H9 (cell line): ENCODE data around the gene OLA1. TPM values are rescaled to one million over a fixed set of nuclear protein-coding genes. Genes with fewer than 3 reads are reported as not detected.

ENCODE experiments used
- DNase-seq: peaks from one replicate; pipeline ENCODE4 v3.0.0-alpha.2; 2017
- H2AFZ ChIP-seq: one replicate; pipeline ENCODE4 v1.6.1; 2013; ENCODE audit warnings: mild to moderate bottlenecking, low read length, control low read depth, moderate library complexity
- H2AK5ac ChIP-seq: 2 replicates; pipeline ENCODE4 v1.6.1; 2013; ENCODE audit warnings: low read length, control low read depth, mixed read lengths; ENCODE audit not compliant: insufficient read length
- H2BK120ac ChIP-seq: one replicate; pipeline ENCODE4 v1.6.1; 2013; ENCODE audit warnings: low read depth, mild to moderate bottlenecking, low read length, control low read depth, inconsistent platforms; ENCODE audit not compliant: poor library complexity, severe bottlenecking
- H2BK12ac ChIP-seq: 2 replicates; pipeline ENCODE4 v1.6.1; 2013; ENCODE audit warnings: low read length, control low read depth, mixed read lengths, low read depth; ENCODE audit not compliant: insufficient read length
- H2BK15ac ChIP-seq: 2 replicates; pipeline ENCODE4 v1.6.1; 2013; ENCODE audit warnings: low read depth, low read length, control low read depth
- H2BK20ac ChIP-seq: one replicate; pipeline ENCODE4 v1.6.1; 2013; ENCODE audit warnings: low read depth, mild to moderate bottlenecking, low read length, control low read depth, inconsistent platforms; ENCODE audit not compliant: poor library complexity, severe bottlenecking
- H2BK5ac ChIP-seq: 2 replicates; pipeline ENCODE4 v1.6.1; 2013; ENCODE audit warnings: low read length, control low read depth, mixed read lengths; ENCODE audit not compliant: insufficient read length
- H3K14ac ChIP-seq: 2 replicates; pipeline ENCODE4 v1.6.1; 2013; ENCODE audit warnings: low read length, control low read depth; ENCODE audit not compliant: insufficient read depth
- H3K18ac ChIP-seq: 2 replicates; pipeline ENCODE4 v1.6.1; 2013; ENCODE audit warnings: low read depth, mild to moderate bottlenecking, mixed read lengths, low read length, control low read depth; ENCODE audit not compliant: insufficient read length
- H3K23ac ChIP-seq: 2 replicates; pipeline ENCODE4 v1.6.1; 2013; ENCODE audit warnings: low read length, control low read depth, mixed read lengths, low read depth; ENCODE audit not compliant: insufficient read length
- H3K23me2 ChIP-seq: 2 replicates; pipeline ENCODE4 v1.6.1; 2013; ENCODE audit warnings: low read depth, mild to moderate bottlenecking, mixed read lengths, low read length, control low read depth; ENCODE audit not compliant: insufficient read length, poor library complexity, severe bottlenecking
- H3K27ac ChIP-seq: 2 replicates; pipeline ENCODE4 v1.5.1; 2013; ENCODE audit warnings: low read length, control low read depth, mixed read lengths, low read depth; ENCODE audit not compliant: insufficient read length
- H3K27me3 ChIP-seq: 2 replicates; pipeline ENCODE4 v1.6.1; 2013; ENCODE audit warnings: low read length, control low read depth, inconsistent platforms; ENCODE audit not compliant: insufficient read depth
- H3K4ac ChIP-seq: 2 replicates; pipeline ENCODE4 v1.6.1; 2013; ENCODE audit warnings: low read depth, mild to moderate bottlenecking, control low read depth, inconsistent platforms, low read length, moderate library complexity
- H3K4me1 ChIP-seq: 2 replicates; pipeline ENCODE4 v1.6.1; 2013; ENCODE audit warnings: low read length, control low read depth, inconsistent platforms; ENCODE audit not compliant: insufficient read depth
- H3K4me2 ChIP-seq: 2 replicates; pipeline ENCODE4 v1.6.1; 2013; ENCODE audit warnings: low read length, control low read depth, mixed read lengths; ENCODE audit not compliant: insufficient read length, insufficient read depth
- H3K56ac ChIP-seq: 2 replicates; pipeline ENCODE4 v1.6.1; 2013; ENCODE audit warnings: low read depth, mild to moderate bottlenecking, mixed read lengths, low read length, control low read depth; ENCODE audit not compliant: insufficient read length
- H3K79me1 ChIP-seq: 2 replicates; pipeline ENCODE4 v1.6.1; 2013; ENCODE audit warnings: low read depth, mild to moderate bottlenecking, moderate library complexity, low read length, control low read depth, inconsistent platforms; ENCODE audit not compliant: insufficient read depth, poor library complexity, severe bottlenecking
- H3K79me2 ChIP-seq: 2 replicates; pipeline ENCODE4 v1.6.1; 2013; ENCODE audit warnings: low read length, control low read depth, inconsistent platforms; ENCODE audit not compliant: insufficient read depth
- H3K9ac ChIP-seq: 2 replicates; pipeline ENCODE4 v1.6.1; 2013; ENCODE audit warnings: low read length, control low read depth, mixed read lengths; ENCODE audit not compliant: insufficient read length; ENCODE audit errors: extremely low read depth
- H3K9me3 ChIP-seq: one replicate; pipeline ENCODE4 v1.6.1; 2013; ENCODE audit warnings: low read depth, low read length, inconsistent platforms; ENCODE audit not compliant: control insufficient read depth
- H3T11ph ChIP-seq: one replicate; pipeline ENCODE4 v1.6.1; 2013; ENCODE audit warnings: mild to moderate bottlenecking, low read length, control low read depth, inconsistent platforms
- H4K20me1 ChIP-seq: one replicate; pipeline ENCODE4 v1.6.1; 2013; ENCODE audit not compliant: control insufficient read depth, insufficient read length, insufficient read depth
- H4K5ac ChIP-seq: 2 replicates; pipeline ENCODE4 v1.6.1; 2013; ENCODE audit warnings: low read depth, mild to moderate bottlenecking, mixed read lengths, low read length, control low read depth; ENCODE audit not compliant: insufficient read length
- H4K8ac ChIP-seq: replicated peaks from 2 replicates; pipeline ENCODE4 v1.6.1; 2013; ENCODE audit warnings: low read length, control low read depth, mixed read lengths, low read depth; ENCODE audit not compliant: insufficient read length
- H4K91ac ChIP-seq: 2 replicates; pipeline ENCODE4 v1.6.1; 2013; ENCODE audit warnings: low read depth, mild to moderate bottlenecking, moderate library complexity, mixed read lengths, low read length, control low read depth; ENCODE audit not compliant: insufficient read length
- H3K27ac Mint-ChIP-seq, 3 experiments: 2 replicates in 2 of 3; 3 replicates in 1 of 3; pipeline ENCODE4 v1.8.0; 2020 to 2021; ENCODE audit warnings: mixed read lengths in 3 of 3, mild to moderate bottlenecking in 1 of 3, moderate library complexity in 1 of 3
- H3K27me3 Mint-ChIP-seq: 2 replicates; pipeline ENCODE4 v1.8.0; 2021; ENCODE audit warnings: low read depth, mild to moderate bottlenecking, moderate library complexity, mixed read lengths
- H3K36me3 Mint-ChIP-seq, 3 experiments: 2 replicates in 2 of 3; 3 replicates in 1 of 3; pipeline ENCODE4 v1.8.0; 2020 to 2021; ENCODE audit warnings: low read depth in 3 of 3, mixed read lengths in 3 of 3; ENCODE audit not compliant: insufficient read depth in 1 of 3
- H3K4me1 Mint-ChIP-seq, 2 experiments: 2 replicates each; pipeline ENCODE4 v1.8.0; 2020; ENCODE audit warnings: mixed read lengths in 2 of 2
- H3K4me3 Mint-ChIP-seq, 2 experiments: 2 replicates in 1 of 2; 3 replicates in 1 of 2; pipeline ENCODE4 v1.8.0; 2020 to 2021; ENCODE audit warnings: mild to moderate bottlenecking in 2 of 2, mixed read lengths in 2 of 2, moderate library complexity in 1 of 2
- H3K9me3 Mint-ChIP-seq, 2 experiments: 2 replicates in 1 of 2; 3 replicates in 1 of 2; pipeline ENCODE4 v1.8.0; 2020; ENCODE audit warnings: mild to moderate bottlenecking in 2 of 2, mixed read lengths in 2 of 2, moderate library complexity in 1 of 2
- CTCF ChIP-seq: fragments of 200-600 bp; sonication (generic); conservative IDR thresholded peaks from 3 replicates; pipeline ENCODE4 v1.8.0; 2021; ENCODE audit warnings: antibody characterized with exemption, mild to moderate bottlenecking
- WGBS: extraction: QIAGEN DNeasy Blood & Tissue Kit; methylation state at CpG from one replicate; pipeline ENCODE4 v1.1.7; 2013; ENCODE audit warnings: missing lambda C conversion rate, low lambda C conversion rate, mixed read lengths; ENCODE audit not compliant: insufficient read length; ENCODE audit errors: extremely low coverage; 5-methylcytosine and 5-hydroxymethylcytosine counted together
- total RNA-seq: library from RNA; stranded (reverse); gene quantifications from 2 replicates; pipeline ENCODE4 v1.2.1, GENCODE V29; 2021

Gene OLA1
- total RNA-seq, 1 experiment from 2014 or later = 133 TPM

DNA sequence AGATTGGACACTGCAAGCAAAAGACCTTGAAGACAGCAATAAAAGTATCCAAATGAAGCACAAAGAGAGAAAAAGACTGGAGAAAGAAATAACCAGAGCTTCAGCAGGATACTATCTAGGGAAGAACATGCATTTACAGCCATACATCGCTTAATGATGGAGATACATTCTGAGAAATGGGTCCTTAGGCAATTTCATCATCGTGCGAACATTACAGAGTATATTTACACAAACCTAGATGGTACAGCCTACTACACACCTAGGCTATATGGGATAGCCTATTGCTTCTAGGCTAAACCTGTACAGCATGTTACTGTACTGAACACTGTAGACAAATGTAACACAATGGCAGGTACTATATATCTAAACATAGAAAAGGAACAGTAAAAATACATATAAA lies 11.9 kb downstream of the OLA1 start:
- Histone ChIP-seq H3K56ac (no peak overlapping the region), H4K91ac (no peak overlapping the region), H3K79me2 (peaks cover 6% of the 10 kb centered on the region; the same call in 1 of the 2 replicates), H2BK12ac (no peak overlapping the region), H4K20me1 (no peaks in the 10 kb centered on the region), H4K8ac (no peak overlapping the region), H3K27me3 (no peaks in the 10 kb centered on the region), H2AFZ (no peak overlapping the region), H3K27ac (no peak overlapping the region), H3K9me3 (no peaks in the 10 kb centered on the region), H3K4me2 (no peak overlapping the region), H4K5ac (no peak overlapping the region), H3K14ac (no peak overlapping the region), H2BK20ac (no peak overlapping the region), H3K9ac (no peak overlapping the region), H3K23ac (no peak overlapping the region), H2BK15ac (no peak overlapping the region), H3K4me1 (no peaks in the 10 kb centered on the region), H3K18ac (no peak overlapping the region), H3K4ac (no peak overlapping the region), H3K79me1 (peaks cover 7% of the 10 kb centered on the region), H2BK120ac (no peak overlapping the region), H2AK5ac (no peak overlapping the region), H3T11ph (no peak overlapping the region), H3K23me2 (no peaks in the 10 kb centered on the region), H2BK5ac (no peak overlapping the region)
- no peak for DNase-seq
- TF ChIP-seq CTCF = no peak
- no peak overlapping the region for H3K4me3 Mint-ChIP-seq
- H3K36me3 Mint-ChIP-seq = peaks cover 0 to 6% (median 2%) of the 10 kb centered on the region in 3 experiments; a peak in 2 of 7 replicates
- H3K27ac Mint-ChIP-seq = no peak overlapping the region
- no CpG with 5 or more reads among the region's 3 CpGs for WGBS
- peaks cover 9% of the 10 kb centered on the region in 2 experiments; a peak in 3 of 4 replicates for H3K4me1 Mint-ChIP-seq
- H3K27me3 Mint-ChIP-seq = no peaks in the 10 kb centered on the region
- H3K9me3 Mint-ChIP-seq = no peaks in the 10 kb centered on the region
